Kidney glomerular epithelial cell (primary cell): Measurements from ENCODE around the gene HK1.
A peak's percentile ranks its signal among the peaks of the same experiment; 100 is the strongest.
"Not testable (repeated sequence)": the region's sequence is repeated elsewhere in the genome, so short reads cannot be mapped to it uniquely, and the experiment has no call there.

Source experiments
- DNase-seq: peaks from one replicate; lab custom pipeline; 2025; lab: John Stamatoyannopoulos, UW

Gene HK1

DNA sequence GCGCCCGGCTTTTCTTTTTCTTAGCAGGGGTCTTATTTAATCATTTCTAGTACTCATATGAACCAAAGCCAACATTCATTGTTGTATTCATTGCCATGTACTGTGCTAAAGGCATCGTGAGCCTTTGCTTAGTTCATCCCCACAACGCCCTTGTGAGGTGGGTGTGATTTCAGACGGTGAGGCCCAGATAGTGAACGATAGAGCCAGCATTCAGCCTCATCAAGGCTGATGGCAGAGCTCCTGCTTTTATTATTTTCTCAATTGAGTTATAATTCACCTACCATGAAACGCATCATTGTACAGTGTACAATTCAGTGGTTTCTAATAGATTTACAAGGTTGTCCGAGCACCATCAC lies 50.1 kb downstream of the HK1 start:
- no peak for DNase-seq

DNA sequence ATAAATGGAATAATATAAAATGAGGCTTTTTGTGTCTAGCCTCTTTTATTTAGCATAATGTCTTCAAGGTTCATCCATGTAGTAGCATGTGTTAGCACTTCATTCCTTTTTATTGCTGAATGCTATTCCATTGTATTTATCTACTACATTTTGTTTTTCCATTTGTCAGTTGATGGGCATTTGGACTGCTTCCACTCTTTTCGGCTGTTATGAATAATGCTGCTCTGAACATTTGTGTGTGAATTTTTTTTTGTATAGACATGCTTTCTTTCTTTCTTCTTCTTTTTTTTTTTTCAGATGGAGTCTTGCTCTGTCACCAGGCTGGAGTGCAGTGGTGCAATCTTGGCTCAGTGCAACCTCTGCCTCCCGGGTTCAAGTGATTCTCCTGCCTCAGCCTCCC lies 50.6 kb downstream of the HK1 start:
- not testable (repeated sequence) for DNase-seq

DNA sequence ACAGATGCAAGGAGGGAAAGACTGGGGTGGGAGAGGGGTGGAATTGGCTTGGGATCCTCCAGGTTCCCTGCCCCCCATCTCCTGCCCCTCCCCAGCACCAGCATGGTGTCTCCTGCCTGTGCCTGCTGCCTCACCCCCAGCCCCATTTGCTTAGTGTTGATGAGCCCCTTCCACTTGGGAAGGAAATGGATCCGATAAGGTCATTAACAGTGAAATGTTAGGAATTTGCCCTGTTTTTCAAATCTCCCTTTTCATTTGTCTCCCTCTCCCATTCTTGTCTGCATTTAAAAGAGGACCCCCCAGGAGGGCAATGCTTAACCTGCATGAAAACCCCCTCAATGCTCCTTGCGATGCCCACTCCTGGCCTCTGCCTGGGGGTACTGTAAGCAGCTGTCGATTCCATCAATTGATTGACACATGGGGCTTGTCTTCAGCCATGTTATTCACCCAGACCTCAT lies 51.5 kb downstream of the HK1 start:
- DNase-seq, result no peak

DNA sequence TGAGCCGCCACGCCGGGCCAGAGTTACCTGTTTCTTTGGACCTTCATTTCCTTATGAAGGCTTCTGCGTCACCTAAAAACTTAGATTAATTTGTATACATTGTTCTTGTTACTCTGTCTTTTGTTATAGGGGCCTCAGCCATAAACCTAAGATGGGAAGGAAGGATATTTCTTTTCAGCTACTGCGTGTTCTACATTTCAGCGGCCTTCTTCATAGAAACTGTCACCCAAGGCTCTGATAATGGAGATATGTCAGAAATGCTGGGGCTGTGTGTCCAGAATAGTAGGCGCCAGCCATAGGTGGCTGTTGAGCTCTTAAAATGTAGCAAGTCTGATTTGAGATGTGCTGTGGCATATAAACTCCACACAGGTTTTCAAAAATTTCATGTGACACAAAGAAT lies 52.9 kb downstream of the HK1 start:
- DNase-seq, result no peak

DNA sequence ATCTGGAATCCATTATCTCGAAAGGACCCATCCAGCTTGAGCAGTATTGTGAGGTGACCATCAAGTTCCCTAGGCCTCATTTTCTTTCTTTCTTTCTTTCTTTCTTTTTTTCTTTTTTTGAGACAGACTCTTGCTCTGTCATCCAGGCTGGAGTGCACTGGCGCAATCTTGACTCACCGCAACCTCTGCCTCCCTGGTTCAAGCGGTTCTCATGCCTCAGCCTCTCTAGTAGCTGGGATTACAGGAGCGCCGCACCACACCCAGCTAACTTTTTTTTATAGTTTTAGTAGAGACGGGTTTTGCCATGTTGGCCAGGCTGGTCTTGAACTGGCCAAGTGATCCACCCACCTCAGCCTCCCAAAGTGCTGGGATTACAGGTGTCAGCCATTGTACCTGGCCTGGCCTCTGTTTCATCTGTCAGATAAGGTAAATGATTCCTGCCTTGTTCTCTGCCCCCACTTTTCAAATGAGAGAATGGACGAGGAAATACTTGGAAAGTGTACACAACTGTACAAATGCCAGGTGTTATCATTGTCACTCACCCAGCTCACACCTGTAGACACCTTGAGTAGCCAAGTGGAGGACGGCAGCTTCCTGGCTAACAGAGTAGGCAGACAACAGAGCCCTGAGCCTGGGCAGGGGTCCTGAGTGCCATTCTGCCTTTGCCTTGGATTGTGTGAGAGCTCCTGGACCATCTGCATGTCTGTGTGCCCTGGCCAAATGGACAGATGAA lies 54.1 kb downstream of the HK1 start:
- DNase-seq, result no peak

DNA sequence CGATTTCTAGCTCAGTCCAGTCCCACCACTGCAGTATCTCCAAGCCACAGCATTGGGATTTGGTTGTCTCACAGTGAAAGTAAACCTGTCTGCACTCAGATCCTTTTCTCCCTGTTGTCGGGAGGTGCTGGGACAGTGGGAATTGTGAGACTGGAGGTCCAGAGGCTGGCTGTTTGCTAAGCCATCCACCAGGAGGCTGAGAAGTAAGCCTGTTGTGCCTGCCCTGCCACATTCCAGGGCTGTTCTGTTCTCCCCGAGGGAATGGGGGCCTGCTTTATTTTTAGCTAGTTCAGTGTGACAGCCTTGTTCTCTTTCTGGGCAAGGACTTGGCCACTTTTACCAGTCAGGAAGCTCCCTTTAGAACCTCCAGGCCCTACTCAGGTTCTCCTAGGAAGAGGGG lies 54.9 kb downstream of the HK1 start:
- DNase-seq, result no peak

DNA sequence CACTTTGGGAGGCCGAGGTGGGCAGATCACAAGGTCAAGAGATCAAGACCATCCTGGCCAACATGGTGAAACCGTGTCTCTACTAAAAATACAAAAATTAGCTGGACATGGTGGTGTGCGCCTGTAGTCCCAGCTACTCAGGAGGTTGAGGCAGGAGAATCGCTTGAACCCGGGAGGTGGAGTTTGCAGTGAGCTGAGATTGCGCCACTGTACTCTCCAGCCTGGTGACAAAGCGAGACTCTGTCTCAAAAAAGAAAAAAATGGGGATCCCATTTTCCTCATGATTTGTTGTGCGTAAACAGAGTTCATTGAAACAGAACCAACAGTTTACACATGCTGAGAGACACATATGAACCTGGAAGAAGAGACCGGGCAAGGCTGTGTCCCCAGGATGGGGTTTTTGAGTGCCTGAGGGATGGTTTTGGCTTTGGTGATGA lies 55.6 kb downstream of the HK1 start:
- not testable (repeated sequence) for DNase-seq

DNA sequence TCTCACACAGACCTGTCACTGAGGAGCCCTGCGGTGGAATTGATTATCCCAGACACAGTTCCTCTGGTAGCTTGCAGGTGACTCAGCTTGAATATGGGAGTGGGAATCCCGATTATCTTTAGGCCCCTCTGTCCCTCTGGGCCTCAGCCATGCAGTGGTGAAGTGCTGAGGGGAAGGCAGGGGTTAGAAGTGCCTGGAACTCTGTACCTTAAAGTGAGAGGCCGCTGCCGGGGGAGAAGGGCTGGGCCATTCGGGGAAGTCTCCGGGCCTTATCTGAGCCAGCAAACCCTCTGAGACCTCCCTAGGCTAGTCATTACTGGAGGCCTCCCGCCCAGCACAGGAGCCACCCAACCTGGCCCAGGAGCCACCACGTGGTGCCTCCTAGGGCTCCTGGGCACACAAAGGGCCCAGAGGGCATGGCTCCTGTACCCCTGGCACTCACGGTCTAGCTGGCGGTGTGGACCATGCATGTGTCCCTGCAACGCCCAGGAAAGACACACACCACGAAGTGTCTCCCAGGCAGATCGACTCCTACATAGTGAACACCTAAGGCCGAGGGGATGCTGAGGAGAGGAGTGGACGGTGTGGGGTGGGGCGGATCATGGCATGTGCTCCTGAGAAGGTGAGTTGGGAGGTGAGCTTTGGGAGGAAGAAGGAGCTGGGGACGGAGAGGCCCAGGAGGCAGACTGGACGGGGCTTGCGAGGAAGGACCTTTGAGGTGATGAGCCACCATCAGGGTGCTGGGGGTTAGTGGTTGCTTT lies 56.2 kb downstream of the HK1 start:
- no peak for DNase-seq

DNA sequence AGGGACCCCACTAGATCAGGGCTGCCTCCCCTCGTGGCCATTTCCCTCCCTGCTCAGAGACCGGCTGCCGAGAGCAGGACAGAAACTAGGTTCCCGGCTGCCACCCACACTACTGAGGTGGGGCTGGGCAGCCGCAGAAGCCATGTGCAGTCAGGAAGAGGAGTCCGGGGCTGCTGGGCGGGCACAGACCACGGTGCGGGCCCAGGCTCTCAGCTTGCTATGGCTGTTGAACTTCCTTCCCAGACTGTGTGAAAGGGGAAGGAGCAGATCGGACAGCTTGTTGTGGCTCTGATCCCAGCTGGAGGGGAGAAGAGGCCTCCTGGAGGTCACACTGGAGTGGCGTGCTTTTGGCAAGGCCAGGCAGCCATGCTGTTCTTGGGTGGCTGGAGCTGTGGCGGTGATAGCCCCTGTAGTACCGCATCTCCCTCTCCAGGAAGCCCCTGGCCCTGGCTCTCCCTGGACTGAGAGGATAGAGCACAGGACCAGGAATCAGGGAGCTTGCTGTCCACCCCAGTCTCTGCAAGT lies 56.8 kb downstream of the HK1 start:
- no peak for DNase-seq

DNA sequence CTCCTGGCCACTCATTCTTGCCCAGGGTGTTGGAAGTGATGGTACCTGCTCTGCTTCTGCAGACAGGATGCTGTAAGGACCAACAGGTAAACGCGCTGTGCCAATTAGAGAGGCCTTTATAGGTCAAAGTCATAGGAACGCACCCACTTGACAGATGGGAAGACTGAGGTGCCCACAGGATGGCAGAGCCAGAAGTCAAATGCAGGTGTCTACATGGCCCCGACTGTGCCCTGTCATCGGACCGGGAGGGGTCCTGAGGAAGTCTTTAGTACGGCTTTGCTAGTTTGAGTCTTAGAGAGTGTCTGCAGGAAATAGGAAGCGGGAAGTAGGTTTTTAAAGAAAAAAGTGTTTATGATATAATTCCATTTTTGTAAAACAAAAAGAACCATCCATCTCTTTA lies 57.3 kb downstream of the HK1 start:
- DNase-seq, result no peak

DNA sequence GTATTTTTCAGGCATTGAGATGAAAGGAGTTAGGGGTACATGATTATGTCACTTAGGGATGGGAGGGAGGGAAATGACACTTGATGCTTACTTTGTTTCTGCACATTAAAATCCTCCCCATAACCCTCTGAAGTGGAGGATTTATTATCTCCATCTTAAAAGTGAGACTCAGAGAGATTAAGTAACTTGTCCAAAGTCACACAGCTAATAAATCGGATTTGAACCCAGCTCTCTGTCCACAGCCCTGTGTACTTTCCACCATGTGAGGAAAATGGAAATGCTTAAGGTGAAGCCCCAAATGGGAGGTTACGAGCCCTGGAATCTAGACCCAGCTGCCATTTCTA lies 58.6 kb downstream of the HK1 start:
- no peak for DNase-seq

DNA sequence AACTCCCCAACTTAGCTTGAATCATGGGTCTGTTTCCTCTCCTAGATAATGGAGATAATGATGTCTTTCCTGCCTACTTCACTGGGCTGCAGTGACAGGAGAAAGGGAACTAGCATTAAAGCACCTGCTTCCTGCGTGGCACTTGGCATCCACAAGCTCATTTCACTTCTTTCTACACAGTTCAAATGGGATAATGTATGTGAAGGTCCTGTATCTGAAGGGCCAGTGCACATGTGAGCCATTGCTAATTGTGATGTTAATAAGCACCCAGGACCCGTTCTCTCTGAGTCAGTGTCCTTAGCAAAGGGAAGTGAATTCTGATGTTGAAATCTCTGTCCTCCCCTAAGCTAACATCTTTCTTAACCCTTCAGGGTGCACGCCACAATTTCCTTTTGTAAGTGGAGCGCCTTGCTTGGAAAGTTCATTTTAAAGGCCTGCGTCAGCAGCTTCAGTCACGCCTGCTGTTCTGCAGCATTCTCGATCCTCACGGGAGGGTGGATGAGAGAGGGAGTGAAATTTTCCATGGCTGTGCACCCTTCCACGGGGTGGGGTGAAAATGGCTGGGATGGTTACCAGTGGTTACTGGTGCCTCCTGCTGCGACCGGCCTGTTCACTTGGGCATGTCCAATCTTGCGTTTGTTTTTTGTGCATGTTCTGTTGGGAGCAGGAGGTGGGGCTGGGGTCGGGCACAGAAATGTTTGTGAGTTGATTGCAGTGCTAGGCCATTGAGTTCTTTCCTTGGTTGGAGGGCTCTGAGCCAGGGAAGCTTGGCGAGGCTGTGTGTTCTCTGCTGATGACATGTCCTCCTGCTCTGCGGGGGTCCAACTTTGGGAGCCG lies 59.2 kb downstream of the HK1 start:
- DNase-seq, result peak; percentile 68

DNA sequence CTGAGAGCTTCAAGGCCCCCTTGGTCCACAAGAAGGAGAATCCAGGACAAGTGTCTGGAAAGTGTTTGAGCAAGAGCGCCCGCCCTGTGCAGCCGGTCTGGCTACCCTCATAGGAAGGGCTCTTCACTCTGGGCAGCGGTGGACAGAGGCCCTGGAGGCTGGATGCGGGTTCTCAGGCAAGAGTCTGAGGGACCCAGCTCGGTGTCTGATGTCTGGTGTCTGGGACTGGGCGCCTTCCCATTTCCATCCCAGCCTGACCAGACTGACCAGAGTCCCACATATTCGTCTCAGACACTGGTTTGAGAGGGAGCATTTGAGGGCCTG lies 59.8 kb downstream of the HK1 start:
- DNase-seq, result no peak

DNA sequence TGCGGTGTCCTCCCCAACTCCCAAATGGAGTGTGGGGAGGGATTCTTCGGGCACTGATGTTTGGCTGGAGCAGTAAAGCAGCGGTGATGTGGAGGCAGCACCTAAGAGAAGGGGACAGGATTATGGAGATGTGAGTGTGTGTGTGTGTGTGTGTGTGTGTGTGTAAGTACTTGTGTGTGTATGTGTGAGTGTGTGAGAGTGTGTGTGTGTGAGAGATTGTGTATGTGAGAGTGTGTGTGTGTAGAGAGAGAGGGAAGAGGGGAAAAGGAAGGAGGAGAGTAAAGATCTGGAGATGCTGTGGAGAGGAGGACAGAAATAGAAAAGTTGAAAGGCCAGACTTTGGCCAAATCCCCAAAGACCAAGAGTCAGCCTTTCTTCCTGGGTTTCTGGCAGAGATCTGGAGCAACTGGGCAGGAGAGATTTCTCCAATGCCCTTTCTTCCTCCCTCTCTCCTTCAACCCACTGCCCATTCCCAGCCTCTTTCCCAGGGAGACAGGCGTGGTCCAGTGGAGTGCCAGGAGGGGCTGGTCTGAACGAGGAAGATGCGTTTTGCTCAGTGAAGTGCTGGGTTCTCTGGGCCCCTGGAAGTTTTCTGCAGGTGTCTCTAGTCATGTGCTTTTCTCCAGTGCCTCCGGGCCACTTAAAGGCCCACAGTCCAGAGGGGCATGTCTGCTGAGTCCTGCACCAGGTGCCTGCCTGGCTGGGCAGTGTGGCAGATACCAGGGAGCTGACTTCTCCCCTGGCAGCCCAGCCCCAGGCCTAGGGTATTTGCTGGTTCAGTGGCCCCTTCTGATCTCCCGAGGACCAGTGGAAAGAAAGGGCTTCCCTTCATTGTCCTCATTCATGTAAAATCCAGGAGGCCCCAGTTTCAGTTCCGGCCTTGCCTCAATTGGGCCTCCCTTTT lies 60.5 kb downstream of the HK1 start:
- DNase-seq, result no peak

DNA sequence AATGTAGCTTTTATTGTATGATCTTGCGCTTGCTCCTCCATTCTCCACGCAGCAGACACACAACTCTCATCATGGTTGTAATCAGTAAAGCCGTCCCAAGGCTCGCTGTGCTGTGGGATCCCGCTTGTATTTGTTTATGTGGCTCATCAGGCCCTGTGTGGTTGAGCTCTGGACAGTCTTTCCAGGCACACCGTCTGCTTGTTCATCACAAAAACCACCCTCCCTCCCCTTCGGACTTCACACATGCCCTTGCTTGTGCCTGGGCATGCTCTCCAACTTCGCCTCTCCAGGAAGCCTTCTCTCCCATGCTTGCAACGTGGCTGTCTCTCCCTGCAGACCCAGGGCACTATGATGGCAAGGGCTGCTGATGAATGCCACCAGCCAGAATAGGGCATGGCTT lies 62.4 kb downstream of the HK1 start:
- no peak for DNase-seq

DNA sequence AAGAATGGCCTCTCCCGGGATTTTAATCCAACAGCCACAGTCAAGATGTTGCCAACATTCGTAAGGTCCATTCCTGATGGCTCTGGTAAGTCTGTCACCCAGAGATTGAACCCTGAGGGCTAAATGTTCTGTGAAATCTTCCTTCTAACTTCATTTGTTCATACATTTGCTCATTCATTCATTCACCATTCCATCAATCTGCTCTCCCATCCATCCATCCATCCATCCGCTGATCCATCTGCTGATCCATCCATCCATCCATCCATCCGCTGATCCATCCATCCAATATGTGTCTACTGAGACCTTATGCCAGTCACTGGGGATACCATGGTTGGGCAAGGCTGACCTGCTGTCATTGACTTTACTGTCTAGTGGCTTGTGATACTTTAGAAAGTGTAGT lies 65.6 kb downstream of the HK1 start:
- no peak for DNase-seq

DNA sequence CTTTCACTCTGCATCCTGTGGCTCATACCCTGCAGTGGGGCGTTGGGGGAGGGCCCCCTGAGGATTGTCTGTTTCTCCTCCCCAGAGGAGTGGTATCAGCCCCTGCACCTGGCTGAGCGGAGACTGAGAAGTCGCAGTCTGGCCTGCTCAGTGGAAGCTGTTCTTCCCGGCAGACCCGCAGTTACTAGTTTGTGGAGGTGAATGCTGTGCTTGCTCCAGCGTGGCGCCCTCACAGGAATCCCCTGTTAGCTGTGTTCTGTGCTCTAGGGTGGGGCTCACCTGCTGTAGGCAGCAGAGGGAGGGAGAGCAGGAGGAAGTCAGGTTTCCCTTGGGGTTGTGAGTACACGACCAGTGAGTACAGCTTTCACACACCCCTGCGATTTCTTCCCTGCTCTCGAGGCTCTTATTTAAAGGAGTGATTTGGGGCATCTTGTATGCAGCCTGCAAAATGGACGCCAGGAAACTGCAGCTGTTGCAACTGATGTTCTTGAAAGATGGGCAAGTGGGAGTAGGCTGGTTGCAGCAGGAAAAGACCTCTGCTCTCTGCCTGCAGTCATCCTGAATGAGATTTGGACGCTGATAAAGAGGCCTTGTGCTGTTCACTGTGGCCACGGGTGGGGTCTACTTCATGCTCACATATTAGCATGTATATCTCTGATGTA lies 66.4 kb downstream of the HK1 start:
- no peak for DNase-seq

DNA sequence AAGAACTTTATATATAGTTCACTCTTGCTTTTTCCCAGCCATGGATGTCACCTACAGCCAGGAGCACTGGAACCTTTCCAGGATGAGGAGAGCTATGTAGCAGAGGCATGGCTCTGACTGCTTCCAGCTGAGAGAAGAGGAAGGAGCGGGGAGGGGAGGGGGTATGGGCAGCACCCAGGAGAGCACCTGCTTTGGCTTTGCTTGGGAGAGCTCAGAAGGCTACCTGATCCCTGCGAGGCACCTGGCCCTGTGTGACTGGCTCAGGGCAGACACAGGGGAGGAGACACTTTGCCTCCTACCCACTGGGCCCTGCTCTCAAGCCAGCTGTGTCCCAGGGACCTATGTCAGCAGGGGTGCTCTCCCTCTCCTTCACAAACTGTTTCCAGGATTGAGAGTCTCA lies 67.1 kb downstream of the HK1 start:
- DNase-seq, result no peak

DNA sequence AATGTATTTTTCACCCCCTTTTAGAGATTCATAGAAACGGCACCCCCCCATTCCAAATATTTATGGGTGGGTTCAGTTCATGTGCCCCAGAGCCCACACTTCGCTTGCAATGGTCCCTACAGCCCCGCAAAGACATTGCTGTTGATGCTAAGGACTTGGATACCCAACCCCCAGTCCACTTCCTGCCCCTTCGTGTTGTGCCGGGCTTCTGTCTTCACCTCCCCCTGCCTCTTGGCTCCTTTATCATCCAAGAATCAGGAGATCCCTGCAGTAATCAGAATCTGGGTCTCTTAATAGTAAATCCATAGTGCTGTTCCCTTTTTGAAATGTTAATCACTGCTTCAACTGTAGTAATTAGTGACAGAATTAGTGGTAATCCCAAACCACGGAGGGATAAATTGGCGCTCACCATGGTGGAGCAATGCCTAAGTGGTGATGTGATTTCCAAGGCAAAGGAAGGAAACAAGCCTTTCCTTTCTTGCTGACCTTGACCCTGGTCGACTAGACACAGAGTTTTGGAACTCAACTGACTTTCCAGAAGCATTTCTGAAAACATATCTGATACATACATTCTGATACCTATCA lies 67.7 kb downstream of the HK1 start:
- DNase-seq, result no peak

DNA sequence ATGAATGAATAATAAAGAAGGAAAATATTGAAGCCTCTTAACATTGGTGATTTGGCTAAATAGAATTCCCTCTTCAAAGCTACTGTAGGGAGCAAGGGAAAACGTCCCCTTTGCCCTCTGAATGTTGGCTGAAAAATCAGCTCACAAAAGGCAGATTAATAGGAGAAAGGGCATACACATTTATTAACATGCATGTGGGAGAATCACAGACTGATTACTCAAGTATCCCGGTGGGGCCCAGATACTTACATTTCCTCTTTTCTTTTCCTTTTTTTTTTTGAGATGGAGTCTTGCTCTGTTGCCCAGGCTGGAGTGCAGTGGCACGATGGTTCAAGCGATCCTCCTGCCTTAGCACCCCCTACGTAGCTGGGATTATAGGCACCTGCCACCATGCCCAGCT lies 68.5 kb downstream of the HK1 start:
- DNase-seq, result no peak
